ENCODE data around the gene FAM83C.
"Not testable (repeated sequence)": the region's sequence is repeated elsewhere in the genome, so short reads cannot be mapped to it uniquely, and the experiment has no call there.

FAM83C gene

GRCh38 chr20:35260426-35260825 is 31.8 kb downstream of the FAM83C start:
- TF ChIP-seq, protein P1, sequence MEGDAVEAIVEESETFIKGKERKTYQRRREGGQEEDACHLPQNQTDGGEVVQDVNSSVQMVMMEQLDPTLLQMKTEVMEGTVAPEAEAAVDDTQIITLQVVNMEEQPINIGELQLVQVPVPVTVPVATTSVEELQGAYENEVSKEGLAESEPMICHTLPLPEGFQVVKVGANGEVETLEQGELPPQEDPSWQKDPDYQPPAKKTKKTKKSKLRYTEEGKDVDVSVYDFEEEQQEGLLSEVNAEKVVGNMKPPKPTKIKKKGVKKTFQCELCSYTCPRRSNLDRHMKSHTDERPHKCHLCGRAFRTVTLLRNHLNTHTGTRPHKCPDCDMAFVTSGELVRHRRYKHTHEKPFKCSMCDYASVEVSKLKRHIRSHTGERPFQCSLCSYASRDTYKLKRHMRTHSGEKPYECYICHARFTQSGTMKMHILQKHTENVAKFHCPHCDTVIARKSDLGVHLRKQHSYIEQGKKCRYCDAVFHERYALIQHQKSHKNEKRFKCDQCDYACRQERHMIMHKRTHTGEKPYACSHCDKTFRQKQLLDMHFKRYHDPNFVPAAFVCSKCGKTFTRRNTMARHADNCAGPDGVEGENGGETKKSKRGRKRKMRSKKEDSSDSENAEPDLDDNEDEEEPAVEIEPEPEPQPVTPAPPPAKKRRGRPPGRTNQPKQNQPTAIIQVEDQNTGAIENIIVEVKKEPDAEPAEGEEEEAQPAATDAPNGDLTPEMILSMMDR (IDR thresholded peaks at IDR 0.05; ENCODE audit: low read length, missing control alignments) = no peak
- no peak for DNase-seq (ENCODE audit: low read depth)
- no peak overlapping the region for H3K4me3 ChIP-seq (replicated peaks; ENCODE audit: low read depth, low read length)

DNA sequence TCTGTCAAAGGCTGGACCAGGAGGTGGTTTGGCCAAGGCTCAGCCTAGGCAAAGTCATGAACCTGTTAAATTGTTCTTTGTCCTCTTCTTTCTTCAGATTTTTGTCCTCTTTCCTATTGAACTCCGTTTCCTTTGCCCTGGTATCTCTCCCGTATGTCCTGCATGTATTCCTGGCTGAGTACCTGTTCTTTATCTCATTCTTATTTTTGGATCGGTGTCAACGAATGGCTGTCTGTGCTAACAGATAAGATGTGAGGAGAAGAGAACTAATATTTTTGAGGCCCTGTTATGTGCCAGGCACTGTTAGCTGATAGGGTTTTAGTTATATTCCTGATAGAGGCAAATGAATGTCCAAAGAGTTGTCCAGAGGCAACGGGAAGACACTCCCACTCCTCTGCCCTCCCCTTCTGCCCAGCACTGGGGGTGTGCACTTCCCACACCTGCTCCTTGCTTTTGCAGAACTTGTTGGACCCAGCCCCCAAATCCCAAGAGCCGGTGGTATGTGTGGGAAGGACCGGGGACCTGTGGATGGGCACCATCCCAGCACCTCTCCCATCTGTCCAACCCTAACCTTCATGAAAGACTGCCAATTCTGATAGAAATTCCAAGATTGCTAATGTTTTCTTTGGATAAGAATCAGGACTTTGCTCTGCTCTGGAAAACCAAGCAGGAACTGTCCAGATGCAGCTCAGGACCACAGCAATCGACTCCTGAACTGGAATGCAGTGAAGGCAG is 34.9 kb downstream of the FAM83C start:
- DNase-seq (ENCODE audit: low read depth) = no peak
- TF ChIP-seq, protein P1 (IDR thresholded peaks at IDR 0.05; ENCODE audit: low read length, missing control alignments) = no peak
- no peak overlapping the region for H3K4me3 ChIP-seq (replicated peaks; ENCODE audit: low read depth, low read length)

DNA sequence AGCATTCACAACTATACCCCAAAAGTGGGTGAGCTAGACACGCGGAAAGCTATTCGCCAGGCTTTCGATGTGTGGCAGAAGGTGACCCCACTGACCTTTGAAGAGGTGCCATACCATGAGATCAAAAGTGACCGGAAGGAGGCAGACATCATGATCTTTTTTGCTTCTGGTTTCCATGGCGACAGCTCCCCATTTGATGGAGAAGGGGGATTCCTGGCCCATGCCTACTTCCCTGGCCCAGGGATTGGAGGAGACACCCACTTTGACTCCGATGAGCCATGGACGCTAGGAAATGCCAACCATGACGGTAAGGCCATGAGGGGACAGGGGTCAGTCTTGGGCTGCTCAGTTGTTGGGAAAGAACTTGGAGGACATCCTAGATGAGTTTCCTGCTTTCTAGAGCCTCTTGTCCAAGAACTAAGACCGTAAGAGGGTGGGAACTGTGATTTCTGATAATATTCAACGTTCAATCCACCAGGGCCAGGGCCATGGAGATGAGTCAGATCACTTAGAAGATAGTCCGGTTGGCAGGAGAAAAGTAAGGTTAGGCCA is 37.7 kb downstream of the FAM83C start:
- TF ChIP-seq, protein P1 (IDR thresholded peaks at IDR 0.05; ENCODE audit: low read length, missing control alignments) = no peak
- no peak for DNase-seq (ENCODE audit: low read depth)
- no peak overlapping the region for H3K4me3 ChIP-seq (replicated peaks; ENCODE audit: low read depth, low read length)

DNA sequence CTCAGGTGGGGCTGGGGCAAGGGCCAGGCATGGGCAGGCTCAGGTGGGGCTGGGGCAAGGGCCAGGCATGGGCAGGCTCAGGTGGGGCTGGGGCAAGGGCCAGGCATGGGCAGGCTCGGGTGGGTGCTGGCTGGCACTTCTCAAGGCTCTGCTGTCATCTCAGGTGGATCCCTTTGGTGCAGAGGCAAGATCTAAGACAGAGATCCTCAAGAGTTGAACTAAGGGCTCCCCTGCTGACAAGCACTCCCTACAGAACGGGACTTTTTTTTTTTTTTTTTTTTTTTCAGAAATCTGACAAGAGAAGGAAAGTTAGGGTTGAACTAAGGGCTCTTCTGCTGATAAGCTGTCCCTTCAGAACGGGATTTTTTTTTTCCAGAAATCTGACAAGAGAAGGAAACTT is 39.2 kb downstream of the FAM83C start:
- TF ChIP-seq, protein P1 (IDR thresholded peaks at IDR 0.05; ENCODE audit: low read length, missing control alignments) = no peak
- DNase-seq (ENCODE audit: low read depth) = no peak
- H3K4me3 ChIP-seq (replicated peaks; ENCODE audit: low read depth, low read length) = no peak overlapping the region

GRCh38 chr20:35252598-35252997 is 39.6 kb downstream of the FAM83C start:
- not testable (repeated sequence) for DNase-seq (ENCODE audit: low read depth); H3K4me3 ChIP-seq (replicated peaks; ENCODE audit: low read depth, low read length)

DNA sequence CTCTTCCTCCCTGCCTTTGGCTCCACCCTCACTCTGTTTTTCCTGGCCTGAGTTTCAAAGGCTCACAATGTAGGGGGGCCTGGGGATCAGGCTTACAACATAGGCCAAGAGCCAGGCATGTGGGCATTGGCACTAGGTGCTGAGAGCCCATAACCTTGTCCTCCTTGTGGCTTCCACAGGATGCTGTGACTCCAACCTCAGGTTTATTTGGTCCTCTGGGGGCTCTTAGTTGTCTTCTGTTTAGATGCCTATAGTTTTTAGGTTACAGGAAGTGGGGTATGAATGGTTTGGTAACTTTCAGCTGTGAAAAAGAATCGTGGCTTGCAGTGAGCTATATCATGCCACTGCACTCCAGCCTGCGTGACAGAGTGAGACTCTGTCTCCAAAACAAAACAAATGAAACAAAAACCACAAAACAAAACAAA is 40.2 kb downstream of the FAM83C start:
- H3K4me3 ChIP-seq (replicated peaks; ENCODE audit: low read depth, low read length) = no peak overlapping the region
- TF ChIP-seq, protein P1 (IDR thresholded peaks at IDR 0.05; ENCODE audit: low read length, missing control alignments) = no peak
- DNase-seq (ENCODE audit: low read depth) = no peak

GRCh38 chr20:35251613-35251940 is 40.6 kb downstream of the FAM83C start:
- DNase-seq (ENCODE audit: low read depth) = no peak
- no peak overlapping the region for H3K4me3 ChIP-seq (replicated peaks; ENCODE audit: low read depth, low read length)
- TF ChIP-seq, protein P1 (IDR thresholded peaks at IDR 0.05; ENCODE audit: low read length, missing control alignments) = no peak

All from fibroblast of pulmonary artery (primary cell).